ENCODE measurements around the gene ODF4. TPM values are rescaled to one million over a fixed set of nuclear protein-coding genes. Genes with fewer than 3 reads are reported as not detected.

Gene ODF4
- polyA plus RNA-seq, 1 of the 3 experiments (the other 2 are of a cell fraction) = not detected

GRCh38 chr17:8360260-8360659 lies 20.6 kb downstream of the ODF4 start:
- Histone ChIP-seq H3K27me3 (ENCODE audit: insufficient read depth) (no peaks in the 10 kb centered on the region), H3K4me2 (no peak overlapping the region), H3K9ac (no peak overlapping the region), H3K36me3 (replicated peaks in 1 of 2; ENCODE audit: control insufficient read depth in 1 of 2, insufficient read depth in 2 of 2, low read length in 1 of 2) (peaks cover 0 to 3% of the 10 kb centered on the region in 2 experiments), H3K4me1 (ENCODE audit: control insufficient read depth in 1 of 2, insufficient read depth in 2 of 2, low read depth in 1 of 2, low read length in 1 of 2) (no peaks in the 10 kb centered on the region; a peak in 1 of 4 replicates), H3K27ac (ENCODE audit: low read depth in 2 of 2, low read length in 1 of 2) (no peak overlapping the region), H4K20me1 (ENCODE audit: insufficient read depth) (no peaks in the 10 kb centered on the region), H3K79me2 (ENCODE audit: insufficient read depth) (no peaks in the 10 kb centered on the region), H3F3A (replicated peaks; ENCODE audit: insufficient read depth) (no peaks in the 10 kb centered on the region), H2AFZ (ENCODE audit: low read depth) (no peak overlapping the region), H3K4me3 (ENCODE audit: low read depth in 2 of 2, low read length in 1 of 2) (no peak overlapping the region), H3K9me2 (no peaks in the 10 kb centered on the region), H3K9me3 (no peaks in the 10 kb centered on the region)
- DNase-seq = no peak
- 53% methylated on average over 3 of the region's 3 CpGs for WGBS (ENCODE audit: low lambda C conversion rate)
- ChIA-PET POLR2A (no interaction called here), CTCF (interaction anchor here (0.8 to 1.5 kb wide), 2 partner anchors 11 to 22 kb away, joined by 3 to 4 read pairs; no protein-coding TSS in a partner anchor)
- TF ChIP-seq USF1 (IDR thresholded peaks at IDR 0.05; ENCODE audit: borderline replicate concordance, low read depth) = no peak
- TF ChIP-seq IRF3 (IDR thresholded peaks at IDR 0.05; ENCODE audit: low read depth, low read length) = no peak
- no peak for TF ChIP-seq RCOR1 (IDR thresholded peaks at IDR 0.05; ENCODE audit: low read length)
- TF ChIP-seq EZH2phosphoT487 (IDR thresholded peaks at IDR 0.05; ENCODE audit: borderline replicate concordance, low read depth) = no peak
- TF ChIP-seq TCF12 (IDR thresholded peaks at IDR 0.05) = no peak
- TF ChIP-seq FOXM1 (IDR thresholded peaks at IDR 0.05; ENCODE audit: low read depth) = no peak
- no peak for TF ChIP-seq TEAD4 (IDR thresholded peaks at IDR 0.05; ENCODE audit: borderline replicate concordance, insufficient read depth)
- TF ChIP-seq USF2 (IDR thresholded peaks at IDR 0.05; ENCODE audit: borderline replicate concordance, low read depth, low read length) = no peak

GRCh38 chr17:8360751-8361150 lies 21.1 kb downstream of the ODF4 start:
- ChIA-PET POLR2A (no interaction called here), CTCF (interaction anchor here (0.8 to 1.5 kb wide), 2 partner anchors 12 to 22 kb away, joined by 3 to 4 read pairs; no protein-coding TSS in a partner anchor)
- no peak overlapping the region for H3K4me2 ChIP-seq
- H3K36me3 ChIP-seq (replicated peaks in 1 of 2; ENCODE audit: control insufficient read depth in 1 of 2, insufficient read depth in 2 of 2, low read length in 1 of 2) = peaks cover 0 to 3% of the 10 kb centered on the region in 2 experiments
- no peaks in the 10 kb centered on the region for H3K9me3 ChIP-seq
- H3K9ac ChIP-seq = no peak overlapping the region
- DNase-seq = no peak
- TF ChIP-seq NRF1 (IDR thresholded peaks at IDR 0.05; ENCODE audit: low read depth, low read length) = no peak
- no peaks in the 10 kb centered on the region for H3K27me3 ChIP-seq (ENCODE audit: insufficient read depth)
- no peaks in the 10 kb centered on the region for H3K9me2 ChIP-seq
- WGBS (ENCODE audit: low lambda C conversion rate) = 80% methylated on average over 3 of the region's 3 CpGs
- no peaks in the 10 kb centered on the region for H4K20me1 ChIP-seq (ENCODE audit: insufficient read depth)
- H3K79me2 ChIP-seq (ENCODE audit: insufficient read depth) = no peaks in the 10 kb centered on the region
- H3K4me1 ChIP-seq (ENCODE audit: control insufficient read depth in 1 of 2, insufficient read depth in 2 of 2, low read depth in 1 of 2, low read length in 1 of 2) = peaks cover 0 to 5% of the 10 kb centered on the region in 2 experiments; a peak in 2 of 4 replicates
- no peak overlapping the region for H2AFZ ChIP-seq (ENCODE audit: low read depth)
- H3K27ac ChIP-seq (ENCODE audit: low read depth in 2 of 2, low read length in 1 of 2) = no peak overlapping the region
- no peak overlapping the region for H3K4me3 ChIP-seq (ENCODE audit: low read depth in 2 of 2, low read length in 1 of 2)
- peaks cover 3% of the 10 kb centered on the region for H3F3A ChIP-seq (replicated peaks; ENCODE audit: insufficient read depth)
